Adrenal gland (tissue), 5 donors: ENCODE data around the gene SUFU.

ENCODE experiments used
- POLR2A ChIP-seq, 2 donors: fragments of 450-650 bp; IDR thresholded peaks; one replicate each; pipeline ENCODE4 v1.6.1; 2017; ENCODE audit warnings: antibody characterized with exemption in 2 of 2, mild to moderate bottlenecking in 2 of 2, moderate library complexity in 1 of 2
- TF ChIP-seq, protein P1 (sequence below), 6 experiments: fragments of 450-650 bp in 4 of 6; fragments of 200-600 bp in 2 of 6; sonication (generic) in 1 of 6; IDR thresholded peaks; 1 replicate in 5 of 6; 2 replicates in 1 of 6; pipeline versions ENCODE4 v1.5.1 to v1.8.0; 2016 to 2021; ENCODE audit warnings: antibody characterized with exemption in 6 of 6, mild to moderate bottlenecking in 2 of 6, moderate library complexity in 1 of 6
- donor health status: DM: no; HTN: no; CAD: no.

DNA sequence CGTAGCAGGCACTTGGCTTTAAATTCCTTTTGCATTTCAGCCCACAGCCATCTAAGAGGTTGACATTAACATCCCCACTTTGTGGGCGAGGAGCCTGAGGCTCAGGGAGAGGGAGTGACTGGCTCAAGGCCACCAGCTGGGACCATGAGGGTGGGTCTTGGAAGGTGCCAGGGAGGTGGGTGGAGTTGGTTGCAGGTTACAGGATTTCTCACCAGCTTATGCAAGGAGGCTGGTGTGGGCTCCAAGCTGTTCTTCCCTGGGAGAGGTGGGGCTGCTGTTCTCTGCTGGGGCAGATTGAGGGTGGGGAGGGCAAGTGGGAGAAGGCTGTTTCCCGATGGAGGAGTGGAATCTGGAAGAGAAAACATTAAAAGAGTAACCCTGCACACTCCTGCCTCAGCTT is 38.3 kb upstream of the SUFU start:
- TF ChIP-seq, protein P1, sequence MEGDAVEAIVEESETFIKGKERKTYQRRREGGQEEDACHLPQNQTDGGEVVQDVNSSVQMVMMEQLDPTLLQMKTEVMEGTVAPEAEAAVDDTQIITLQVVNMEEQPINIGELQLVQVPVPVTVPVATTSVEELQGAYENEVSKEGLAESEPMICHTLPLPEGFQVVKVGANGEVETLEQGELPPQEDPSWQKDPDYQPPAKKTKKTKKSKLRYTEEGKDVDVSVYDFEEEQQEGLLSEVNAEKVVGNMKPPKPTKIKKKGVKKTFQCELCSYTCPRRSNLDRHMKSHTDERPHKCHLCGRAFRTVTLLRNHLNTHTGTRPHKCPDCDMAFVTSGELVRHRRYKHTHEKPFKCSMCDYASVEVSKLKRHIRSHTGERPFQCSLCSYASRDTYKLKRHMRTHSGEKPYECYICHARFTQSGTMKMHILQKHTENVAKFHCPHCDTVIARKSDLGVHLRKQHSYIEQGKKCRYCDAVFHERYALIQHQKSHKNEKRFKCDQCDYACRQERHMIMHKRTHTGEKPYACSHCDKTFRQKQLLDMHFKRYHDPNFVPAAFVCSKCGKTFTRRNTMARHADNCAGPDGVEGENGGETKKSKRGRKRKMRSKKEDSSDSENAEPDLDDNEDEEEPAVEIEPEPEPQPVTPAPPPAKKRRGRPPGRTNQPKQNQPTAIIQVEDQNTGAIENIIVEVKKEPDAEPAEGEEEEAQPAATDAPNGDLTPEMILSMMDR (IDR thresholded peaks at IDR 0.05): no peak
- TF ChIP-seq POLR2A (IDR thresholded peaks at IDR 0.05): no peak
